Ovary (tissue), 9 donors: ENCODE results near the gene DDX6. TPM values are rescaled to one million over a fixed set of nuclear protein-coding genes. Genes with fewer than 3 reads are reported as not detected.
"Not testable (repeated sequence)": the region's sequence is repeated elsewhere in the genome, so short reads cannot be mapped to it uniquely, and the experiment has no call there.

Experiments
- DNase-seq, 5 donors: peaks; one replicate each; pipeline ENCODE4 v3.0.0-alpha.2; 2019 to 2020
- H3K27ac ChIP-seq, 2 donors: fragments of 200-600 bp; one replicate each; pipeline versions ENCODE4 v1.5.1 to v1.8.0; 2019 to 2022
- H3K27me3 ChIP-seq: fragments of 200-600 bp; one replicate; pipeline ENCODE4 v1.8.0; 2022
- H3K36me3 ChIP-seq: fragments of 200-600 bp; sonication (generic); one replicate; pipeline ENCODE4 v1.5.1; 2019
- H3K4me1 ChIP-seq: one replicate; pipeline ENCODE4 v1.8.1; 2013; ENCODE audit warnings: mild to moderate bottlenecking, moderate library complexity; ENCODE audit not compliant: insufficient read depth
- H3K4me3 ChIP-seq: fragments of 200-600 bp; sonication (generic); one replicate; pipeline ENCODE4 v1.5.1; 2017
- H3K9me3 ChIP-seq, 2 donors: fragments of 200-600 bp in 1 of 2; sonication (generic) in 1 of 2; one replicate each; pipeline versions ENCODE4 v1.5.1 to v1.8.1; 2013 to 2019; ENCODE audit warnings: mild to moderate bottlenecking in 1 of 2, moderate library complexity in 1 of 2
- CTCF ChIP-seq, 3 donors: fragments of 450-650 bp in 2 of 3; fragments of 200-600 bp in 1 of 3; IDR thresholded peaks; one replicate each; pipeline versions ENCODE4 v1.5.1 to v1.8.0; 2016 to 2022; ENCODE audit warnings: antibody characterized with exemption in 3 of 3, mild to moderate bottlenecking in 1 of 3
- EP300 ChIP-seq: sonication (generic); formaldehyde crosslinking; IDR thresholded peaks from one replicate; pipeline ENCODE4 v1.6.1; 2017; ENCODE audit warnings: antibody characterized with exemption
- POLR2A ChIP-seq: fragments of 450-650 bp; IDR thresholded peaks from one replicate; pipeline ENCODE4 v1.6.1; 2017; ENCODE audit warnings: antibody characterized with exemption, mild to moderate bottlenecking, moderate library complexity
- WGBS, 3 donors: extraction: QIAGEN DNeasy Blood & Tissue Kit in 1 of 3; methylation state at CpG; one replicate each; pipeline versions ENCODE4 v1.1.5 to v1.1.7; 2013 to 2017; 5-methylcytosine and 5-hydroxymethylcytosine counted together
- intact Hi-C, 4 donors: fragments of 100-400 bp; cut with DNase I; formaldehyde crosslinking; loops; one replicate each; pipeline versions ENCODE4 v1.11.0 to v1.15.1; 2022 to 2023
- polyA plus RNA-seq, 2 donors: library from polyadenylated mRNA; stranded (reverse); fragments of 200-250 nt in 1 of 2; fragments of 350-450 nt in 1 of 2; fragmentation: Illumina TruSeq in 1 of 2; extraction: RNeasy Lipid Tissue Mini Kit (QIAGEN cat#74804) in 1 of 2; gene quantifications; one replicate each; pipeline ENCODE4 v1.2.3, GENCODE V29; 2013 to 2014
- total RNA-seq, 7 donors: library from RNA; depleted of rRNA in 2 of 7; stranded (reverse); fragments of >200 nt in 2 of 7; fragmentation: NEBNext Ultra II Directional in 3 of 7; extraction: Animal tissue kit (Norgen Biotek cat#: 25700) in 3 of 7; gene quantifications; one replicate each; pipeline versions ENCODE4 v1.1.0 to v1.2.4, GENCODE V29; 2016 to 2023
- donor health status: DM: no; HTN: no; CAD: no; lungs with moderate emphysema.
- donor health status: DM: no; HTN: no; CAD: no.
- donor health status: Bipolar disorder and iron deficiency.
- donor health status: DM: yes; HTN: yes; CAD: no.
- donor health status: DM: no; HTN: no; CAD: no.
- donor health status: DM: yes; HTN: yes; CAD: no.

Gene DDX6
- total and polyA plus RNA-seq, 9 donors, result 33.9 to 212 (median 143) TPM

GRCh38 chr11:118744046-118744445 is 46.9 kb downstream of the DDX6 start:
- DNase-seq, result no peak
- no peak for TF ChIP-seq CTCF (IDR thresholded peaks at IDR 0.05)
- Histone ChIP-seq H3K27ac (no peak overlapping the region), H3K4me1 (peaks cover 1% of the 10 kb centered on the region), H3K36me3 (no peaks in the 10 kb centered on the region), H3K4me3 (no peak overlapping the region), H3K9me3 (no peaks in the 10 kb centered on the region), H3K27me3 (no peaks in the 10 kb centered on the region)
- intact Hi-C loops, result no loop called here
- 92 to 95% (median 92%) methylated on average over 4 of the region's 4 CpGs for WGBS, 3 donors

- Histone ChIP-seq H3K9me3 (no peaks in the 10 kb centered on the region), H3K4me1 (no peaks in the 10 kb centered on the region), H3K4me3 (no peak overlapping the region), H3K36me3 (no peaks in the 10 kb centered on the region), H3K27me3 (no peaks in the 10 kb centered on the region), H3K27ac (no peak overlapping the region)
- WGBS, 3 donors, result 25 to 54% (median 35%) methylated on average over 6 of the region's 6 CpGs
- DNase-seq, result no peak
- TF ChIP-seq CTCF (IDR thresholded peaks at IDR 0.05), result no peak
- TF ChIP-seq POLR2A, result no peak
- TF ChIP-seq EP300, result no peak
- intact Hi-C loops, result no loop called here
Observed at GRCh38 chr11:118742304-118742703, 48.7 kb downstream of the DDX6 start.

- 48 to 69% (median 64%) methylated on average over 1 of the region's 1 CpG for WGBS, 3 donors
Observed at GRCh38 chr11:118740892-118741291, 50.1 kb downstream of the DDX6 start.

DNA sequence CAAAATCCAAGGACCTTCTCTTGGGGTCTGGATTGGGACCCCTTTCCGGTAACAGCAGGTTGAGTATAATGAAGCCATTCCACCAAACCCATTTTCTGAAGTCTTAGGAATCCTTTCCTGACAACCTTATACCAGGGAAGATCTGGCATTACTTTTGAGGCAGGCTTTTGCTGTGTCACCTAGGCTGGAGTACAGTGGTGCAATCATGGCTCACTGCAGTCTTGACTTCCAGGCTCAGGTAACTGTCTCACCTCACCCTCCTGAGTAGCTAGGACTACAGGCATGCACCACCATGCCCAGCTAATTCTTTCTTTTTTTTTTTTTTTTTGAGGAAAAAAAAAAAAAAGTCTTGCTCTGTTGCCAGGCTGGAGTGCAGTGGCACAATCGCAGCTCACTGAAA is 55.8 kb downstream of the DDX6 start:
- intact Hi-C loops, result no loop called here
- no peak for TF ChIP-seq EP300
- TF ChIP-seq CTCF (IDR thresholded peaks at IDR 0.05), result no peak
- TF ChIP-seq POLR2A, result no peak
- WGBS, 3 donors, result 73 to 89% (median 89%) methylated on average over 2 of the region's 2 CpGs
- H3K27ac ChIP-seq, result no peak overlapping the region
- H3K9me3 ChIP-seq, result no peaks in the 10 kb centered on the region
- H3K4me1 ChIP-seq, result no peaks in the 10 kb centered on the region
- H3K4me3 ChIP-seq, result no peak overlapping the region
- DNase-seq, result no peak
- no peaks in the 10 kb centered on the region for H3K27me3 ChIP-seq
- no peaks in the 10 kb centered on the region for H3K36me3 ChIP-seq

More at GRCh38 chr11:118740892-118741291, 50.1 kb downstream of the DDX6 start:
- no peak for DNase-seq
- Histone ChIP-seq H3K27ac (no peak overlapping the region), H3K27me3 (no peaks in the 10 kb centered on the region), H3K4me1 (no peaks in the 10 kb centered on the region), H3K36me3 (no peaks in the 10 kb centered on the region), H3K9me3 (no peaks in the 10 kb centered on the region), H3K4me3 (no peak overlapping the region)
- TF ChIP-seq CTCF (IDR thresholded peaks at IDR 0.05) (no peak), POLR2A (no peak), EP300 (no peak)
- intact Hi-C loops, result no loop called here

GRCh38 chr11:118734031-118734430 is 56.9 kb downstream of the DDX6 start:
- Histone ChIP-seq H3K4me3 (no peak overlapping the region), H3K4me1 (no peaks in the 10 kb centered on the region), H3K27ac (no peak overlapping the region), H3K9me3 (no peaks in the 10 kb centered on the region), H3K27me3 (no peaks in the 10 kb centered on the region), H3K36me3 (no peaks in the 10 kb centered on the region)
- intact Hi-C loops, result no loop called here
- TF ChIP-seq EP300 (no peak), CTCF (IDR thresholded peaks at IDR 0.05) (no peak), POLR2A (no peak)
- WGBS, 3 donors, result 36 to 47% (median 39%) methylated on average over 4 of the region's 4 CpGs
- DNase-seq, result no peak

- H3K4me3 ChIP-seq, H3K4me1 ChIP-seq, DNase-seq, intact Hi-C loops, H3K36me3 ChIP-seq, H3K27ac ChIP-seq, H3K9me3 ChIP-seq, H3K27me3 ChIP-seq: not testable (repeated sequence)
- 78 to 84% (median 84%) methylated on average over 4 of the region's 6 CpGs for WGBS, 3 donors
Observed at GRCh38 chr11:118729753-118730152, 61.2 kb downstream of the DDX6 start.

DNA sequence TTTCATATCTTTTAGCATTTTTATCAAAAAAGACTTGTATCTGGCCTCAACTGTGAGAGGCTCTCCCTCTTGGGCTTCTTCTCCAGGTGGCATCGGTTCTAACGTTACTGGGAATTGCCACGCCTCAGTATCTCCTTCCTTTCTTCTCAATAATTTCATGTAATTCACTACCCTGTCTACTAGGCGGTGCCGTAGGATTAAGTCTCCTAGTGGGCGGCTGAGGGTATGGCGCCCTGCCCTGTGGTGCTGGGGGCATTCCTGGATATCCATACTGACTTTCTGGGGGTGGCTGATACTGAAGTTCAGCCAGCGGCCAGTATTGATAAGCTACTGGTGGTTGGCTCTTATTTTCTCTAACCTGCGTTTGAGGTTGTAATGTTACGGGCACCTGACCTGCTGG is 62.9 kb downstream of the DDX6 start:
- DNase-seq, H3K36me3 ChIP-seq, H3K9me3 ChIP-seq, H3K27ac ChIP-seq, H3K4me1 ChIP-seq, H3K4me3 ChIP-seq, H3K27me3 ChIP-seq, intact Hi-C loops: not testable (repeated sequence)
- WGBS, 3 donors, result 91 to 95% (median 93%) methylated on average over 10 of the region's 10 CpGs
